Aorta (tissue), 5 donors: ENCODE measurements around the gene PNPLA2. TPM values are rescaled to one million over a fixed set of nuclear protein-coding genes. Genes with fewer than 3 reads are reported as not detected.

Source experiments
- ATAC-seq: fragments of 200-7000 bp; cut with Tn5 transposase; one replicate; pipeline ENCODE4 v1.9.1; 2022; ENCODE audit warnings: moderate library complexity; ENCODE audit not compliant: low FRiP score
- DNase-seq, 2 donors: peaks; one replicate each; pipeline ENCODE4 v3.0.0-alpha.2; 2020
- H3K27ac ChIP-seq, 2 donors: one replicate each; pipeline ENCODE4 v1.5.1; 2013; ENCODE audit warnings: low read length in 2 of 2, mild to moderate bottlenecking in 2 of 2, moderate library complexity in 2 of 2, control low read depth in 1 of 2, inconsistent platforms in 1 of 2, low read depth in 1 of 2
- H3K27me3 ChIP-seq, 2 donors: one replicate each; pipeline ENCODE4 v1.6.1; 2013; ENCODE audit warnings: control low read depth in 1 of 2, low read length in 1 of 2, mild to moderate bottlenecking in 1 of 2, moderate library complexity in 1 of 2; ENCODE audit not compliant: insufficient read depth in 2 of 2, control insufficient read depth in 1 of 2
- H3K36me3 ChIP-seq, 2 donors: one replicate each; pipeline ENCODE4 v1.6.1; 2013; ENCODE audit warnings: control low read depth in 1 of 2, low read length in 1 of 2, mild to moderate bottlenecking in 1 of 2; ENCODE audit not compliant: insufficient read depth in 2 of 2, control insufficient read depth in 1 of 2
- H3K4me1 ChIP-seq, 2 donors: one replicate each; pipeline ENCODE4 v1.6.1; 2013; ENCODE audit warnings: low read length in 2 of 2, control low read depth in 1 of 2, mild to moderate bottlenecking in 1 of 2, moderate library complexity in 1 of 2; ENCODE audit not compliant: insufficient read depth in 2 of 2, control insufficient read depth in 1 of 2
- H3K4me3 ChIP-seq, 2 donors: one replicate each; pipeline ENCODE4 v1.5.1; 2013; ENCODE audit warnings: low read length in 2 of 2, control low read depth in 1 of 2, mild to moderate bottlenecking in 1 of 2
- H3K9me3 ChIP-seq: one replicate; pipeline ENCODE4 v1.6.1; 2013; ENCODE audit warnings: mild to moderate bottlenecking, low read length; ENCODE audit not compliant: control insufficient read depth
- WGBS, 2 donors: extraction: QIAGEN DNeasy Blood & Tissue Kit; methylation state at CpG; one replicate each; pipeline ENCODE4 v1.1.7; 2013; 5-methylcytosine and 5-hydroxymethylcytosine counted together
- intact Hi-C, 2 donors: fragments of 100-400 bp; cut with DNase I; formaldehyde crosslinking; loops; one replicate each; pipeline versions ENCODE4 v1.14.2 to v1.15.0; 2022
- polyA plus RNA-seq, 2 donors: library from polyadenylated mRNA; stranded (reverse); fragments of 200-250 nt; gene quantifications; one replicate each; pipeline ENCODE4 v1.2.3, GENCODE V29; 2013
- total RNA-seq, 2 donors: library from RNA; stranded (reverse); fragmentation: NEBNext Ultra II Directional; extraction: Animal tissue kit (Norgen Biotek cat#: 25700); gene quantifications; one replicate each; pipeline ENCODE4 v1.2.1, GENCODE V29; 2021
- donor health status: healthy with polysubstance abuse.
- donor health status: Bipolar disorder and iron deficiency.
- donor health status: DM: no; HTN: no; CAD: no.
- donor health status: DM: no; HTN: no; CAD: no.
- donor health status: DM: yes; HTN: yes; CAD: no.

PNPLA2 gene
- total and polyA plus RNA-seq, 4 donors = 33.7 to 240 (median 118) TPM

DNA sequence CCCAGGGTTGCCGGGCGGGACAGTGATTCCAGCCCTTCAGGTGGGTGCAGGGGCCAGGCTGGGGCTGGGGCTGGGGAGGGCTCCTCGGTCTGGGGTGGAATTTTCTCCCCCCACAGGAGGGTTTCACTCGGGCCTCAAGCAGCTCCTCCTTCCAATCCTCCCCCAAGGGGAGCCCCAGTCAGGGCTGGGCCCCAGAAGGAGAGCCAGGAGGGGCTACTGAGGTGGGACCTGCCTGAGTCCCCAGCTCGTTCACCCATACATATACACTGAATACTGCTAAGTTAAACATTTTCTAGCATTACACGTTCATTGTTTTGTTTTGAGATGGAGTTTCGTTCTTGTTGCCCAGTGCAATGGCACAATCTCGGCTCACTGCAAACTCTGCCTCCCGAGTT lies 7.5 kb downstream of the PNPLA2 start:
- H3K4me3 ChIP-seq = no peak overlapping the region
- WGBS, 2 donors = 80 to 93% methylated on average over 9 of the region's 9 CpGs
- H3K36me3 ChIP-seq = peaks cover 0 to 6% of the 10 kb centered on the region in 2 donors
- intact Hi-C loops = no loop called here
- no peak overlapping the region for H3K27ac ChIP-seq
- ATAC-seq (no peak), DNase-seq (no peak)
- no peaks in the 10 kb centered on the region for H3K9me3 ChIP-seq
- no peaks in the 10 kb centered on the region for H3K4me1 ChIP-seq
- no peaks in the 10 kb centered on the region for H3K27me3 ChIP-seq

DNA sequence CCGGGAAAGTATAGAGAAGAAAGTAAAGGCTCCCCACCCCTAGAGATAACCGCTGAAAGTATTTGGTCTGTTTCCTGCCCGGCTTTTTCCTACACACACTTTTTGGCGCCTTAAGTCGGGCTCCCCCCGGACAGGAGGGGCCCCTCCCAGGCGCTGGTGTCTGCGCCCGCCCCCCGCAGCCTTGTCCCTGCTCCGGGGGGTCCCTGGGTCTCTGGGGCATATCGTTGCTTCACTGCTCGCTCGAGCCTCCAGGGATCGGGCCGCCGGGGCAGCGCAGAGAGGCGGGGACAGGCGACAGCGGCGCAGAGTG lies 8.1 kb downstream of the PNPLA2 start:
- WGBS, 2 donors = 1 to 2% methylated on average over 22 of the region's 22 CpGs
- Histone ChIP-seq H3K9me3 (no peaks in the 10 kb centered on the region), H3K27ac (no peak overlapping the region), H3K4me3 (no peak overlapping the region), H3K4me1 (no peaks in the 10 kb centered on the region), H3K27me3 (no peaks in the 10 kb centered on the region), H3K36me3 (peaks cover 0 to 6% of the 10 kb centered on the region in 2 donors)
- intact Hi-C loops = no loop called here
- ATAC-seq (no peak), DNase-seq (no peak)

DNA sequence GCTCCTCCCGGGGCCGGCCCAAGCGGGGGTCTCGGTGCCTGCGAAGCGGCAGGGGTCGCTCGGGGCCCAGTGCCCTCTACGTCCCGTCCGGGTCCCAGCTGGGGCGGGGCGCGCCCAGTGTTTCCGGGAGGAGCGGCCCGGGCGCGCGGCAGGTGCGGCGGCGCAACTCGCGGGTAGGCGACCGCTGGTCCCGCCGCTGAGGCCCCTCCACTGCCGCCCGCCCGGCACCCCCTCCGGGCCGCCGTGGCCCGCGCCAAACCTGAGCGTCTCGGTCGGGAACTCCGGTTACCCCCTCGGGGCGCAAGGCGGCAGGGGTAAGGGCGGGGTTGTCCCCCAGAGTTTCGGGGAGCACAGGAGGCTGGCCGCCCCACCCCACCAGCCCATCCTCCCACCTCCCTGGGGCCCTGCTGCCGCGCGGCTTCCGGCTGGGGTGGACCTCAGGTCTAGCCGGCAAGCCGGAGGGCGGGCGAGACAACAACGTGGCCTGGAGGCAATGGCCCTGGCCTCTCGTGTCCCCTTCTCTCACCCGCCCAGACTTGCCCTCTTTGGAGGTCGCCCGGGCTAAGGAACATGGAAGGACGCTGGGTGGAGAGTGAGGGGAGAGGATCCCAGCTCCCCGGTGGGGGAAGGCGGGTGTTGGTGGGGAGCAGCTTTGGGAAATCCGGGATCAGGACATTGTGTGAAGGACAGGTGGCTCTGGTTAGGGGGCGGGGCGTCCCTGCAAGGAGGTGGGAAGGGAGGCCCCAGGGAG lies 8.6 kb downstream of the PNPLA2 start:
- no peaks in the 10 kb centered on the region for H3K4me1 ChIP-seq
- peaks cover 0 to 6% of the 10 kb centered on the region in 2 donors for H3K36me3 ChIP-seq
- H3K4me3 ChIP-seq = no peak overlapping the region
- intact Hi-C loops = no loop called here
- no peak overlapping the region for H3K27ac ChIP-seq
- DNase-seq (no peak), ATAC-seq (no peak)
- no peaks in the 10 kb centered on the region for H3K9me3 ChIP-seq
- 10 to 12% methylated on average over 52 to 66 of the region's 66 CpGs for WGBS, 2 donors
- H3K27me3 ChIP-seq = no peaks in the 10 kb centered on the region

DNA sequence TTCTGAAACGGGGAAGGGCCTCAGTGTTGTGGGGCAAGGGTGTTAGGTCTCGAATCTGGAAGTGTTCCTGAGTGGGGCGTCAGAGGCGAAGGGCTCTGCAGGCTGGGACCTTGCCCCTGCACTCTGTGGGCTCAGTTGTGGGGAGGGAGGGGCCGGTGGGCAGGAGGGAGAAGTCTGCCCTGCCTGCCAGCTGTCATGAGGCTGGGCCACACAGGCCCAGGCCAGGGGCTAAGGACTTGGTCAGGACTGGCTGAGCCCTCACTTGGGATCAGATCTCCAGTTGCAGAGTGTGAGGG lies 9.1 kb downstream of the PNPLA2 start, which contains the start of gene CRACR2B:
TSS of gene CRACR2B (plus strand) at position 23 of the 296 bp plus-strand sequence. CDS start 689 bp downstream, outside the sequence.
- ATAC-seq (no peak), DNase-seq (no peak)
- WGBS, 2 donors = 77 to 78% methylated on average over 5 of the region's 5 CpGs
- H3K4me3 ChIP-seq = no peak within 1 kb of the TSS
- intact Hi-C loops = no loop called here
- no peak within 1 kb of the TSS for H3K27ac ChIP-seq
- no peaks in the 10 kb centered on the region for H3K27me3 ChIP-seq
- H3K4me1 ChIP-seq = no peaks in the 10 kb centered on the region
- no peaks in the 10 kb centered on the region for H3K9me3 ChIP-seq
- peaks cover 0 to 6% of the 10 kb centered on the region in 2 donors for H3K36me3 ChIP-seq

DNA sequence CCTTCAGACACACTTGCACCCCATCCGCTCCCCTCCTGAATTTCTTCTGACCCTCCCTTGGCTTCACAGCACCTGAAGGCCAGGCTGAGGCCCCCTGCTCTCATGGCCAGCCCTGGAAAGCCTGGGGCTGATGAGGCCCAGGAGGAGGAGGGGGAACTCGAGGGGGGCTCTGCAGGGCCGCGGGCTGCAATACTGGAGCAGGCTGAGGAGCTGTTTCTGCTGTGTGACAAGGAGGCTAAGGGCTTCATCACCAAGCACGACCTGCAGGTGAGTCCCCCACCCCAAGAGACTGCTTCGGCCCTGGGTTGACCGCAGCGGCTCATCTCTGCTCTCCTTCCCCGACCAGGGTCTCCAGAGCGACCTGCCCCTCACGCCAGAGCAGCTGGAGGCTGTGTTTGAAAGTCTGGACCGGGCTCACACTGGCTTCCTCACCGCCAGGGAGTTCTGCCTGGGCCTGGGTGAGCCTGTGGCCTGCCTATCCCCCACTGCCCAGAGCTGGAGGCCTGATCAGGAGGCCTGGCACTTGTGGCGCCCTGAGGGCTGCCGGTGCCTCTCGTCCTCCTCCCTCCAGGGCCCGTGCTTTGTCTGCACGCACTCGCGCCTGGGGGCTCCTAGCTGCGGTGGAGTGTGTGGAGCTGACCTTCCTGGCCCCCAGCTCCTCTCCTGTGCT lies 9.9 kb downstream of the PNPLA2 start:
- intact Hi-C loops = no loop called here

DNA sequence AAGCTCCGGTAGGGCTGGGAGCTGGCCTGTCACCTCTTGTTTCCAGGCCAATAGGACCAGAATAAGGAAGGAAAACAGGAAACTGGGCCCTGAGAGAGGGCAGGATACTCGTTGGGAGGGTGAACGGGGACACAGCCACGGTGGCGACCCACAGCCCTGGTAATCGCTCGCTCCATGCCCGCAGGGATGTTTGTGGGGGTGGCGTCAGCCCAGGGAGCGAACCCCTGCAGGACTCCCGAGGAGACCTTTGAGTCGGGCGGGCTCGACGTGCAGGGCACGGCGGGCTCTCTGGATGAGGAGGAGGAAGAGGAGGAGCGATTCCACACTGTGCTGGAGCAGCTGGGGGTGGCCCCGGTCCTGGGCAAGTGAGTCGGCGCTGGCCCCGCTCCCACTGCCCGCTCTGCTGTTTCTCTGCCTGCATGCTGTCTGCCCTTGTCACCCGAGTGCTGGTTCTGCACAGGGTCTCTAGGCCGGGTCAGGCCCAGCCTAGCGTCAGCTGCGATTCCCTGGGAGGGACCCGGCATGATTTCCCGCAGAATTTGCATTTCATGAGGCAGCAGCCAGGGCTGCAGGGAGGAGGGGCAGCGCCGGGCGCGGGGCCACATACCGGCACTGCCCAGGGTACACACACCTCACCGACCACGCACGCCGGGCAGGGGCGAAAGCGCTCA lies 10.6 kb downstream of the PNPLA2 start:
- Histone ChIP-seq H3K36me3 (peaks cover 0 to 5% of the 10 kb centered on the region in 2 donors), H3K9me3 (no peaks in the 10 kb centered on the region), H3K27me3 (no peaks in the 10 kb centered on the region), H3K27ac (no peak overlapping the region), H3K4me1 (no peaks in the 10 kb centered on the region), H3K4me3 (no peak overlapping the region)
- 9 to 14% methylated on average over 40 of the region's 40 CpGs for WGBS, 2 donors
- DNase-seq (peak in 1 of 2 donors; percentile 78), ATAC-seq (peak; percentile 23)
- intact Hi-C loops = no loop called here

More for the DNA sequence above, 9.9 kb downstream of the PNPLA2 start:
- DNase-seq = no peak
- Histone ChIP-seq H3K4me3 (no peak overlapping the region), H3K36me3 (peaks cover 0 to 6% of the 10 kb centered on the region in 2 donors), H3K27me3 (no peaks in the 10 kb centered on the region), H3K27ac (no peak overlapping the region), H3K4me1 (no peaks in the 10 kb centered on the region), H3K9me3 (no peaks in the 10 kb centered on the region)
- 74 to 77% methylated on average over 21 of the region's 21 CpGs for WGBS, 2 donors
- no peak for ATAC-seq

DNA sequence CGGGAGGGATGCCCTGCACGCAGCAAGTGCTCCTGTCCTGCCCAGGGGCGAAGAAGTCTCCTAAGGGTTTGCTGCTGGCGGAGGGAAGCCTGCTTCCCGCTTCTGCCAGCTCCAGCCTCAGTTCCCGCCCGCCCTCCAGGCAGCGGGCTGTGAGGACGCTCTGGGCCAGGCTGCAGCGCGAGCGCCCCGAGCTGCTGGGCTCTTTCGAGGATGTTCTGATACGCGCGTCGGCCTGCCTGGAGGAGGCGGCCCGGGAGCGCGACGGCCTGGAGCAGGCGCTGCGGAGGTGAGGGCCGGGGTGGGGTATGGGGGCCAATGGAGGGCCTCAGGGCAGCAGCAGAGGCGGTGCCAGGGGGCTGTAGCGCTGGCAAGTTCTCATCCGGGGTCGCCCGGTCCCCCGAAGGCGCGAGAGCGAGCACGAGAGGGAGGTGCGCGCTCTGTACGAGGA lies 11.2 kb downstream of the PNPLA2 start:
- DNase-seq = no peak
- no peaks in the 10 kb centered on the region for H3K4me1 ChIP-seq

DNA sequence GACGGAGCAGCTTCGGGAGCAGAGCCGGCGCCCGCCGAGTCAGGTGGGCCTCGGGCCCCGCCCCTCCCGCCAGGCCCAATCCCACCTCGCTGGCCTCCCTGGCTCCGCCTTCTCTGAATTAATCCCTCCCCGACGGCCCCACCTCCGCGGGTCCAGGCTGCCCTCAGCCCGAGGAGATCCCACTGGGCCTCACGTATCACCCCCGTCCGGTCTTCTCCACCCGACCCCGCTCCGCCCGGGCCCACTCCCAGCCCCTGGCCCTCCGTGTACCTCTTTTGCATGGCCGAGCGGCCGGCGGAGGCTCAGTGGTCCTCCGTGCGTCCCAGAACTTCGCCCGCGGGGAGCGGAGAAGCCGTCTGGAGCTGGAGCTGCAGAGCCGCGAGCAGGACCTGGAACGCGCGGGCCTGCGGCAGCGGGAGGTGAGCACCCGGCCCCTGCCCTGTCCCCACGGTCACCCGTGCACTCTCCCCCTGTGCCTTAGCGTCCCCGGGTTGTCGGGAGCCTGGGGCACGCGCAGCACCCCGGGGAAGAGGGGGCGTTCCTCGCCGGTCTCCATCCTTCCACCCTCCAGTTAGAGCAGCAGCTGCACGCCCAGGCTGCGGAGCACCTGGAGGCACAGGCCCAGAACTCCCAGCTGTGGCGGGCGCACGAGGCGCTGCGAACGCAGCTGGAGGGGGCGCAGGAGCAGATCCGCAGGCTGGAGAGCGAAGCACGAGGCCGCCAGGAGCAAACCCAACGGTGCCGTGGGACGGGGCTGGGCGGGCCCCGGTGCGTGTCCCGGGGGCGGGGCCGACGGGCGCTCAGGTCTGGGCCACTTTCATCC lies 11.8 kb downstream of the PNPLA2 start:
- intact Hi-C loops = no loop called here
- Histone ChIP-seq H3K9me3 (no peaks in the 10 kb centered on the region), H3K4me3 (no peak overlapping the region), H3K27ac (no peak overlapping the region), H3K27me3 (no peaks in the 10 kb centered on the region), H3K4me1 (no peaks in the 10 kb centered on the region), H3K36me3 (no peaks in the 10 kb centered on the region)
- DNase-seq (peak; percentile 88 to 91), ATAC-seq (peak; percentile 71)
- WGBS, 2 donors = 4 to 7% methylated on average over 63 to 78 of the region's 78 CpGs

More for the DNA sequence above, 11.2 kb downstream of the PNPLA2 start:
- 2% methylated on average over 29 to 39 of the region's 39 CpGs for WGBS, 2 donors
- ATAC-seq = peak; percentile 0
- no peak overlapping the region for H3K4me3 ChIP-seq
- H3K36me3 ChIP-seq = peaks cover 0 to 3% of the 10 kb centered on the region in 2 donors
- H3K27me3 ChIP-seq = no peaks in the 10 kb centered on the region
- no peak overlapping the region for H3K27ac ChIP-seq
- intact Hi-C loops = no loop called here
- no peaks in the 10 kb centered on the region for H3K9me3 ChIP-seq
